GM18870 (cell line): ENCODE data around the gene RNF224.
"Not testable (repeated sequence)": the region's sequence is repeated elsewhere in the genome, so short reads cannot be mapped to it uniquely, and the experiment has no call there.

Experiments
- ATAC-seq: cut with Tn5 transposase; IDR thresholded peaks from one replicate; pipeline ENCODE4 v1.9.1; 2021; ENCODE audit warnings: moderate library complexity; ENCODE audit not compliant: unreplicated experiment

Gene RNF224

GRCh38 chr9:137251490-137252268 is 24.4 kb downstream of the RNF224 start:
- ATAC-seq: no peak

DNA sequence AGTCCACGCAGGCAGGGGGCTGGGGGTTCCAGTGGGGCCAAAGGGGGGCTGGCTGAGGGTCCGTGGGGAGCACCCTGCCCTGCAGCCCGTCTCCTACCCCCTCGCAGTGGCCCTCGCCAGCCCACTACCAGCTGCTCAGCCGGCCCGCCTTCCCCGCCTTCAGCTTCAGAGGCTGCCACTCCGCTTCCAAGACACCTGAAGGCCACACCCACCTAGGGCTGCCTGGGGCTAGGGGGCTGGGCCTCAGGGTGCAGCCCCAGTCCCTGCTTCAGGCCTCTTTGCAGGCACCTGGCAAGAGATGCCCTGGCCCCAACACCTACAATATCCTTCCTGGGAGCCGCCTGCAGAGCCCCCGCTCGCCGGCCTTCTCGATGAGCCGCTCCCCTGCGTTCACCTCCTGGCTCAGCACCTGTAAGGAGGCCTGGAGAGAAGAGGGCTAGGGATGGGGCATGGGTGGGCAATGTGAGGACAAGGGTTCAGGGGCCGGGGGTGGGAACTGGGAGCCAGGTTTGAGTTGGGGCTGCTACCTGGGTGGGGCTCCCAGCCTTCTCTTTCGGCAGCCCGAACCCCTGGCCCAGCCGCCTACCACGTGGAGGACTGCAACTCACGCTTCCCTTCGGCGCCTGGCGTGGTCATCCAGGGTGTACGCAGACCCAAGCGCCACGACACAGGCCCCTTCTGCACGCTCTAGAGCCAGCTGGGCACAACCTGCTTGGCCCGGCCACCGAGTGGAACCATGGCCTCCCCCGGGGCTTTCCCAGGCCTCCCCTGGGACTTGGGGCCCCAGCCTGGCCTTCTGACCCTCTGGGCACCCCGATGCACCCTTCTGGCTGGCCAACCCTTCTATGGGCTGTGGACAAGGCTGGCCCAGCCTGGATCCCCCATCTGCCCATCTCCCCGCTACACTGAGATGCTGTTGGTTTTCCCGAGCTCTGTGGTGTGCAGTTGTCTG is 25.5 kb downstream of the RNF224 start:
- ATAC-seq: no peak

GRCh38 chr9:137253717-137254623 is 26.7 kb downstream of the RNF224 start:
- ATAC-seq: no peak

GRCh38 chr9:137254624-137255447 is 27.5 kb downstream of the RNF224 start, which contains the start of gene NELFB:
TSS of gene NELFB (plus strand) at chr9:137255327.
- ATAC-seq: peak; percentile 45

GRCh38 chr9:137255448-137256114 is 28.3 kb downstream of the RNF224 start:
- peak; percentile 9 for ATAC-seq

DNA sequence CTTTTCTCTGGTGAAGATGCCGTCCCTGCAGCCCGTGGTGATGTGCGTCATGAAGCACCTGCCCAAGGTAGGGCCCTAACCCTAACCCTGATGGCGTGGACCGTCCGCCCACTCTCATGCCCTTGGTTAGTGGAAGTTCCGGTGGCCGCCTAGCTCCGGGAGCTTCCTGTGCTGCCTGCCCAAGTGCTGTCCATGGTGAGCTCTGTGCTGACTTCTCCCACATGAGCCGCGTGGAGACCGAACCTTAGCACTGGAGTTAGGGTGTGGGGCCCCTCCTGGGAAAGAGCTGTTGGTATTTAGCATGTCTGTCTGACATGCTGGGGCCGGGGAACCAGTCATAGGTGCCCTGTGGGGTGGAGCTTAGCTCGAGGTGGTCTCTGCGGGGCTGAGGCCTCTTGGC is 29.1 kb downstream of the RNF224 start:
- no peak for ATAC-seq

DNA sequence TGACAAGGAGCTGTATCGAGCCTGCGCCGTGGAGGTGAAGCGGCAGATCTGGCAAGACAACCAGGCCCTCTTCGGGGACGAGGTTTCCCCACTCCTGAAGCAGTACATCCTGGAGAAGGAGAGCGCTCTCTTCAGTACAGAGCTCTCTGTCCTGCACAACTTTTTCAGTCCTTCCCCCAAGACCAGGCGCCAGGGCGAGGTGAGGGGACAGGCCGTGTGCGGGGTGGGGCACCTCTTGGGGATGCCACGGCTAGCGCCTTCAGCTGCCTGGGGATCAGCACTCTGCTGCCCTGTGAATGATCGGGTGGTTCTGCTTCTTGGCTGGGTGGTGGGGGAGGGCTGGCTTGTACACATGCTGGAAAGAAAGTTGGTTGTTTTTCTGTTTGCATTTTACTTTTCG is 29.6 kb downstream of the RNF224 start:
- no peak for ATAC-seq

DNA sequence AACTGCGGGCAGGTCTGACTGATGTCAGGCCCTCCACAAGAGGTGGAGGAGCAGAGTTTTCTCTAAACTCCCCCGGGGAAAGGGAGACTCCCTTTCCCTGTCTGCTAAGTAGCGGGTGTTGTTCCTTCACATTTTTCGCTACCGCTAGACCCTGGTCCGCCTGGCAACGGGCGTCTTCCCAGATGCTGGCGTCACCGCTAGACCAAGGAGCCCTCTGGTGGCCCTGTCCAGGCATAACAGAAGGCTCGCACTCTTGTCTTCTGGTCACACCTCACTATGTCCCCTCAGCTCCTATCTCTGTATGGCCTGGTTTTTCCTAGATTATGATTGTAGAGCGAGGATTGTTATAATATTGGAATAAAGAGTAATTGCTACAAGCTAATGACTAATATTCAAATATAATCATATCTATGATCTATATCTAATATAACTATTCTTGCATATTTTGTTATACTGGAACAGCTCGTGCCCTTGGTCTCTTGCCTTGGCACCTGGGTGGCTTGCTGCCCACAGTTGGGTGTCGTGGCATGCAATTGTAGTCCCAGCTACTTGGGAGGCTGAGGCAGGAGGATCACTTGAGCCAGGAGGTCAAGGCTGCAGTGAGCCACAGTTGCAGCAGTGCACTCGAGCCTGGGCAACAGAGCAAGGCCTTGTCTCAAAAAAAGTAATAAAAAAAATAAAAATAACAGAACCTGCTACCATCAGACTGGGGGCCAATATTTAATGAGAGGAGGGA is 35.0 kb downstream of the RNF224 start:
- ATAC-seq: not testable (repeated sequence)

DNA sequence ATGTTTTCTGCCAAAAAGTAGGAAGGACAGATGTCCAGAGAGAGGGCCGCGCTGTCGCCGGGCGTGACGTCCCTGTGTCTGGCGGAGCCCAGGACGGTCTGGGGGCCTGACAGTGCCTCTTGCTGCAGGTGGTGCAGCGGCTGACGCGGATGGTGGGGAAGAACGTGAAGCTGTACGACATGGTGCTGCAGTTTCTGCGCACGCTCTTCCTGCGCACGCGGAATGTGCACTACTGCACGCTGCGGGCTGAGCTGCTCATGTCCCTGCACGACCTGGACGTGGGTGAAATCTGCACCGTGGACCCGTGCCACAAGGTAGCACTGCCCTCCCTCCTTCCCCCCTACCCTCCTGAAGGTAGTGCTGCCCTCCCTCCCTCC is 35.6 kb downstream of the RNF224 start:
- no peak for ATAC-seq

GRCh38 chr9:137263506-137263905 is 36.2 kb downstream of the RNF224 start:
- no peak for ATAC-seq

- ATAC-seq: no peak
These were observed 36.8 kb downstream of the RNF224 start for GRCh38 chr9:137264067-137264466.

DNA sequence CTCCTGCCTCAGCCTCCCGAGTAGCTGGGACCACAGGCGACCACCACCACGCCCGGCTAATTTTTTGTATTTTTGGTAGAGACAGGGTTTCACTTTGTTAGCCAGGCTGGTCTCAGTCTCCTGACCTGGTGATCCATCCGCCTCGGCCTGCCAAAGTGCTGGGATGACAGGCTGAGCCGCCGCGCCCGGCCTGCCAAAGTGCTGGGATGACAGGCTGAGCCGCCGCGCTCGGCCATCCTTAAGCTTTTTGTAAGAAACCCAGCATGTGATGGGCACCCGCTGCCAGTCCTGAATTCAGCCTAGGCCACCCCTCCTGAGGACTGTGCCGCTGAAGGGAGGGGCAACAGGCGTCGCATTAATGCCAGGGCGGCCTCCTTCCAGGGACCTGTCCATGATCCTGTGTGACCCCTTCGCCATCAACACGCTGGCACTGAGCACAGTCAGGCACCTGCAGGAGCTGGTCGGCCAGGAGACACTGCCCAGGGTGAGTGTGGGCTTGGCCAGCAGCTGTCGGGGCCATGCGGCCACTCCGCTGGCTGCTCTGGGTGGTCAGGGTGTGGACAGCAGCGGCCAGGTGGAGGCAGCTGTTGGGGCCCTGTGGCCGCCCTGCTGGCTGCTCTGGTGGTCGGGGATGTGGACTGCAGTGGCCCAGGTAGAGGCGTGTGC is 38.3 kb downstream of the RNF224 start:
- no peak for ATAC-seq

DNA sequence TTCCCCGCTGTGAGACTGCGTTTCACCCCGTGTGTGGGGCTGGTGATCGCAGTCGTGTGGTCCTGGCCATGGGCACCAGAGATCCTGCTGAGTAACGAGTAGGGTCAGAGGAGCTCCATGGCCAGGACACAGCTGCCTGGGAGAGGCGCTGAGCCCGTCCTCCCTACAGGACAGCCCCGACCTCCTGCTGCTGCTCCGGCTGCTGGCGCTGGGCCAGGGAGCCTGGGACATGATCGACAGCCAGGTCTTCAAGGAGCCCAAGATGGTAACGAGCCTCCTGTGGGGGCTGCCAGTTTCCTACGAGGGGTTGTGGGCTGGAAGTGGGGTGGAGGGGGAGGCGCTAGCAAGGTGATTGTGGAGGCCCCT is 38.8 kb downstream of the RNF224 start:
- no peak for ATAC-seq

- ATAC-seq: no peak
These were observed 39.5 kb downstream of the RNF224 start for GRCh38 chr9:137266585-137267453.

DNA sequence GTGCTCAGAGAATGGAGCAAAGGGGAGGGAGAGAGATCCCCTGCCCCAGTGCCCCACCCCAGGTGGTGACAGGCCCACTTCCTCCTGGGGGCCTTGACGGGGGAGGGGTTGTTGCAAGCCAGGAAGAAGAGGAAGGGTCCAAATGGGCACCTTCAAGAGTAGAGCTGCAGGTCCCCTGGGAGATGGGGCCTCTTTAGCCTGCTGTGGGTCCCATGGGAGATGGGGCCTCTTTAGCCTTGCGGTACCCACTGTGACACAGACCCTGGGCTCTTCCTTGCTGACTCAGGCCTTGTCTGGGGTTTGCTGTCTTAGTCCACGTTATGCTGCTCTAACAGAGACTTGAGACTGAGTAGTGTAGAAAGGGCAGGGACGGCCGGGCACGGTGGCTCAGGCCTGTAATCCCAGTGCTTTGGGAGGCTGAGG is 40.6 kb downstream of the RNF224 start:
- ATAC-seq: no peak

- ATAC-seq: no peak
These were observed 41.4 kb downstream of the RNF224 start for GRCh38 chr9:137268538-137269201.
